AG10803 (cell line): ENCODE measurements around the gene S1PR3.

Source experiments
- DNase-seq: peaks from one replicate; pipeline ENCODE4 v3.0.0; 2010; ENCODE audit warnings: low read depth
- H3K4me3 ChIP-seq: 2 replicates; pipeline ENCODE4 v1.5.1; 2011; ENCODE audit warnings: mild to moderate bottlenecking, low read length, control low read depth
- CTCF ChIP-seq: conservative IDR thresholded peaks from 2 replicates; pipeline ENCODE4 v1.5.1; 2011; ENCODE audit warnings: mild to moderate bottlenecking, low read length, control low read depth, inconsistent platforms

Gene S1PR3

GRCh38 chr9:88971131-88971960 lies 19.9 kb upstream of the S1PR3 start:
- no peak for DNase-seq
- H3K4me3 ChIP-seq, result no peak overlapping the region
- TF ChIP-seq CTCF, result no peak

- no peak for DNase-seq
Measured at GRCh38 chr9:88972401-88972800, 18.9 kb upstream of the S1PR3 start.

GRCh38 chr9:88973281-88974045 lies 17.8 kb upstream of the S1PR3 start:
- DNase-seq, result no peak
- H3K4me3 ChIP-seq, result no peak overlapping the region
- TF ChIP-seq CTCF, result no peak

More at GRCh38 chr9:88972401-88972800, 18.9 kb upstream of the S1PR3 start:
- no peak for TF ChIP-seq CTCF
- H3K4me3 ChIP-seq, result no peak overlapping the region

GRCh38 chr9:88974641-88975040 lies 16.6 kb upstream of the S1PR3 start:
- DNase-seq, result no peak
- H3K4me3 ChIP-seq, result no peak overlapping the region
- no peak for TF ChIP-seq CTCF

- no peak for TF ChIP-seq CTCF
- H3K4me3 ChIP-seq, result no peak overlapping the region
- DNase-seq, result no peak
Measured at GRCh38 chr9:88975966-88976889, 15.0 kb upstream of the S1PR3 start.

GRCh38 chr9:88976890-88977257 lies 14.4 kb upstream of the S1PR3 start:
- no peak overlapping the region for H3K4me3 ChIP-seq
- no peak for DNase-seq
- no peak for TF ChIP-seq CTCF
